Renal cortical epithelial cell (primary cell): Measurements from ENCODE around the gene GCG. TPM values are rescaled to one million over a fixed set of nuclear protein-coding genes. Genes with fewer than 3 reads are reported as not detected.

Experiments
- DNase-seq: peaks from one replicate; pipeline ENCODE4 v3.0.0-alpha.2; 2011; ENCODE audit warnings: low read depth
- total RNA-seq: library from RNA; depleted of rRNA; stranded (reverse); fragments of >200 nt; gene quantifications from 2 replicates; pipeline ENCODE4 v1.2.3, GENCODE V29; 2014

The GCG gene
- not detected in 2 replicates for total RNA-seq

- DNase-seq, result no peak
These were observed at the start of gene GCG for GRCh38 chr2:162152147-162152546. TSS of gene GCG (minus strand) at chr2:162152247. CDS start at chr2:162149178, 3,069 bp downstream.

DNA sequence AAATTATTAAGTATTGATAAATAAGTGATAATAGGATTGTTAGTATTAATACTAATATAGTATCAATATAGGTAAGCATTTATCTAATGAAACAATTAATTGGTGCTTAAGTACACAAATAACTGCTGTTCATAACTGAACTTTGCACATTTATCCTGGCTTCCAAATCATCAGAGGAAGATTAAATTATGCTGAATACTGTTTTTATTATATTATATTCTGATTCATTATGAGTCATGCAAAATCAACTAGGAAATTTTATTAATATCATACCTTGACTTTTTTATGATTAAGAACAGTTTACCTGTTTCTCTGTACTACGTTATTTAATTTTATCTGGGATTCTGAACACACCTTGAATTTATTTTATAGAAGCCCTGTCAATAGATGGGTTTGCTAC lies 48.6 kb upstream of the GCG start:
- no peak for DNase-seq

- no peak for DNase-seq
These were observed 47.9 kb upstream of the GCG start for GRCh38 chr2:162199913-162200312.

GRCh38 chr2:162198239-162198638 lies 46.2 kb upstream of the GCG start:
- DNase-seq, result no peak

GRCh38 chr2:162197069-162197825 lies 45.2 kb upstream of the GCG start:
- DNase-seq, result no peak

GRCh38 chr2:162196638-162197037 lies 44.6 kb upstream of the GCG start:
- DNase-seq, result no peak

DNA sequence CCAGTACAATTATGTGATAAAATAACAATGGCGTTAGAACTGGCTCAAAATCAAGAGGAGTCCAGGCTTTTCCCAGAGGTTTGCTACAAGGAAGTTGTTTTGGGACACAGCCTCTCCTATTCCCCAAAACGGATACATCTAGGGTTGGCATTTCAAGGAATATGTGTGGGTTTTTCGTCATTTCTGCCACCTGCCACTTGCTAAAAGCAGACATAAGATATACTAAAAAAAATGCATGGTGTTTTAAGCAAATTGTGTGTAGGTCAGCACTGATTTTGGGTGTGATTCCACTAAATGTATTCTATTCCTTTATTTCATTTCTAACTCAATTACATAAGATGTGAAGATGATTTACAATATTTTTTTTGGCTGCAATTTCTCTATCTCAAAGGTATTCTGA lies 36.4 kb upstream of the GCG start:
- DNase-seq, result no peak

GRCh38 chr2:162185541-162186232 lies 33.6 kb upstream of the GCG start:
- DNase-seq, result no peak

DNA sequence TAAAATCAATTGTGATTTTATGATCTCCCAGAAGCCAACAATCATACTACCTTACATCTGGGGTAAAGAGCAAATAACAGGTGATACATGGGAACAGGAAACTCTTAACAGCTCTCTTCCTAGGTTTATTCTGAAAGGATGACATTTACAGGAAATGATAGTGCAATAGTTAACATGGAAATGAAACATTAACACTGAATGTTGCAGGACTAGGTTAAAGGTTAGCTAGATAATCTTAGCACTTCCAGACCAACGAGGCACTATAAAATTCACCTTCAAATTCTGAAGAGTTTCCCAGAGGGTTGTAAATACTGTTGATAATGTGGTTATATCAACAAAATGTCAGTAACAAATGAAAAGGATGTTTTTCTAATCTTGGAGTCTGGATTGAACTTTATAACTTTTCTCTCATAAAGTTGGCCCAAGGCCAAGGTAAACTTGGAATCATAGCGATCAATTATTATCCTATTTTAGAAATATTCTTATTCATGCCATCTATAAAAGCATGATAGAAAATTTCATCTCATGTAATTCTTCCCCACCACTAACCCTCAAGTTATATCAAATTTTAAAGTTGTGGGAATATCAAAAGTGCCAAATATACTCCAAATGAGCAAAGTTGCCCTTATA lies 32.9 kb upstream of the GCG start:
- DNase-seq, result peak; percentile 55

- DNase-seq, result no peak
These were observed 32.3 kb upstream of the GCG start for GRCh38 chr2:162184359-162184758.

DNA sequence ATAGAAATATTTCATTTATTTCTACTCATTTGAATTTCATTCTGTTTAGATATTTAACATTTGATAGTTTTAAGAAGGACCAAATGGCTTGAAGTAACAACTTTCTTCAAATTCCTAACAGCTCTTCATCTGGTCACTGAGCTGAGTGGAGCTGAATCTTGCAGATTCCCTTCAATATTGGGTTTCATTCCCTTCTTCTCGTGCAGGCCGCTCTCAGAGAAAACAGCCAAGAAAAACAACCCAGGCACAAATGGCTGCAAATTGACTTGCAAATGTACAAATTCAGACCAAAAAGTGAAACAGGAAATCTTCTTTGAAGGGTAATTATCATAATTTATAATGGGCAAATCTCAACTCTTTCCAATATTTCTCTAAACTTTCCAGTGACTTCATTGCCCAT lies 30.3 kb upstream of the GCG start:
- DNase-seq, result no peak

DNA sequence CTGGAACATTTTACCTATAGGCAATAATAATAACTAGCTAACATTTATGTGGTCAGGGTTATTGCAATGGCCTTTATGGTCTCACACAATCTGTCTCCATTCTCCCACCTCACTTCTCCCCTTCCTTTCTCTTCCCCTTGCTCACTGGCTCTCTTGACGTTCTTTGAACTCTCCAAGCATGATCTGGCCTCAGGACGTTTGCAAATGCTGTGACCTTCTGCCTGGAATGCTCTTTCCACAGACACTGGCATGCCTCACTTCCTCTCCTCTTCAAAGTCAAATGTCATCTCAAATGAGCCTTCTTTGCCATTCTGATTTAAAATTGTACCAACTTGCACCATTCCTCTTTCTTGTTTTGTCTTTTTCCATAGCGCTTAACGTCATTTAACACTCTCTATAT lies 25.3 kb upstream of the GCG start:
- DNase-seq, result no peak

GRCh38 chr2:162175714-162176113 lies 23.7 kb upstream of the GCG start:
- no peak for DNase-seq

- DNase-seq, result no peak
These were observed 22.7 kb upstream of the GCG start for GRCh38 chr2:162174746-162175145.

DNA sequence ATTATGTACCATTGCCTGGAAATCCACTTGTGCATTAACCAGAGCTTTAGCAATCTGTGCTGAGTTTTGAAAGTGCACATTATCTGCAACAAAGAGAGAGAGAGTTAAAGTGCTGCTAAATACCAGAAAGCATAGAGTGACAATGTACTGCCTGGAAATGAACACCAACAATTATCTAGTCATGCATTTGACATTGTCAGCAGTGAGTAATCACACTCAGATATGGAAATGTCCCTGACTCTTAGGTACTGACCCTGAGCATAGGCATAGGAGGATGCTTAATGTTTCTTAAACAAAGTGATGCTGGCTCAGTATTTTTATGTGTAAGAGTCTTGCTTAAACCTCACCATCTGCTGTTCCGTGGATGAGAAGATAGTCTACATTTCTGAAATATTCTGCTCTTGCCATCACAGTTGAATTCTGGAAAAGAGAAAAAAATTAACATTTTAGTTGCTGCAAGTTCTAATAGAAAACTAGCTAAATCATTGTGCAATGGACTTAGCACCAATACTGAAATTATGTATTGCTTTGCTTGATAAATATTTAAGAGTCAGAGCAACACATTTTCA lies 20.8 kb upstream of the GCG start:
- no peak for DNase-seq

- DNase-seq, result no peak
These were observed 14.7 kb upstream of the GCG start for GRCh38 chr2:162166745-162167144.

GRCh38 chr2:162166174-162166573 lies 14.1 kb upstream of the GCG start:
- DNase-seq, result no peak

GRCh38 chr2:162164802-162165201 lies 12.8 kb upstream of the GCG start:
- no peak for DNase-seq

GRCh38 chr2:162159446-162159845 lies 7.4 kb upstream of the GCG start:
- no peak for DNase-seq

DNA sequence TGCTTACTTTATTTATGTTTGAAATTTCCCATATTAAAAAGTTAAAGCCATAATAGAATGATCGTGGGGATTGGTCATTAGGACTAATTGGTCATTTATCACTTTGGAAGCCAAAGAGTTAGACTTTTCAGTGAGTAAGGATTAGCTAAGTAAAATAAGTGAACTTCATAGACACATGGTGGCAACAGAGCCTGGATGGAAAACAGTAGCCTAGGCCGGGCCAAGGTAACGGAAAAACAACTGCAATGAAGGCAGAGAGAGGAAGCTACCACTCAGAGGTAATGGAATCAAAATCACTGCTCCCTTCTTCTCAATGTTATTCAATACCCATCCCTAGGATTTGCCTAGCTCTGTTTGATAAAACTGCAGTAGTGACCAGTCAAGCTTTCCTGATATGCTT lies 4.1 kb upstream of the GCG start:
- DNase-seq, result no peak

DNA sequence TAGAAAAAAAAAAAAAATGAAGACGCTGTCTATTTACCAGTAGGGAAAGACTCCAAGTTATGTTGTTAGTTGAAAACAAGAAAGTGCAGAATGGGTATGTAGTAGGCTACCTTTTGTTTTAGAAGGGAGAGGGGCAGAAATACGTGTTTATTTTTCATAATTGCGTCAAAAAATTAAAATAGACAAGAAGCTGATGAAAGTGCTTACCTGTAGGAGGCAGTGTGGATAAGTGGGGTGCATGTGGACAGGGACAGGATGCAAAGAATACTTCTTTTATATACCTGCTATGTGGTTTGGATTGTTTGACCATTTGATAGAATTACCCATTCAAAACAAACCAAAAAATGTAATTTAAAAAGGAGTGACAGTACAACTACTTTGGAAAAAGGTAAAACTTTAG lies 3.0 kb upstream of the GCG start:
- no peak for DNase-seq

GRCh38 chr2:162153608-162154224 lies 1.7 kb upstream of the GCG start:
- DNase-seq, result peak; percentile 68
